GM18907 (cell line): ENCODE measurements around the gene SMAP1.
"Not testable (repeated sequence)": the region's sequence is repeated elsewhere in the genome, so short reads cannot be mapped to it uniquely, and the experiment has no call there.

Experiments
- ATAC-seq: cut with Tn5 transposase; IDR thresholded peaks from one replicate; pipeline ENCODE4 v1.9.1; 2021; ENCODE audit warnings: mild to moderate bottlenecking, moderate library complexity; ENCODE audit not compliant: unreplicated experiment

The SMAP1 gene

GRCh38 chr6:70738028-70738427 lies 70.3 kb downstream of the SMAP1 start:
- no peak for ATAC-seq

GRCh38 chr6:70739534-70739933 lies 71.9 kb downstream of the SMAP1 start:
- no peak for ATAC-seq

- not testable (repeated sequence) for ATAC-seq
Measured at GRCh38 chr6:70740746-70741145, 73.1 kb downstream of the SMAP1 start.

- not testable (repeated sequence) for ATAC-seq
Measured at GRCh38 chr6:70742462-70742861, 74.8 kb downstream of the SMAP1 start.

- ATAC-seq = no peak
Measured at GRCh38 chr6:70753870-70754380, 86.2 kb downstream of the SMAP1 start.

- no peak for ATAC-seq
Measured at GRCh38 chr6:70758883-70759282, 91.2 kb downstream of the SMAP1 start.

GRCh38 chr6:70763754-70764510 lies 96.2 kb downstream of the SMAP1 start:
- no peak for ATAC-seq

- ATAC-seq = no peak
Measured at GRCh38 chr6:70764706-70765105, 97.0 kb downstream of the SMAP1 start.

GRCh38 chr6:70771351-70771750 lies 103.7 kb downstream of the SMAP1 start:
- not testable (repeated sequence) for ATAC-seq

- no peak for ATAC-seq
Measured at GRCh38 chr6:70779934-70780333, 112.3 kb downstream of the SMAP1 start.

GRCh38 chr6:70790483-70791224 lies 123.0 kb downstream of the SMAP1 start:
- ATAC-seq = no peak

- ATAC-seq = peak; percentile 97
Measured at GRCh38 chr6:70797625-70798024, 129.9 kb downstream of the SMAP1 start.

GRCh38 chr6:70806086-70806485 lies 138.4 kb downstream of the SMAP1 start:
- no peak for ATAC-seq

- ATAC-seq = no peak
Measured at GRCh38 chr6:70811788-70812187, 144.1 kb downstream of the SMAP1 start.

- ATAC-seq = no peak
Measured at GRCh38 chr6:70813885-70814284, 146.2 kb downstream of the SMAP1 start.

- no peak for ATAC-seq
Measured at GRCh38 chr6:70819646-70820045, 152.0 kb downstream of the SMAP1 start.

- no peak for ATAC-seq
Measured at GRCh38 chr6:70820778-70821177, 153.1 kb downstream of the SMAP1 start.

- ATAC-seq = no peak
Measured at GRCh38 chr6:70821751-70822150, 154.1 kb downstream of the SMAP1 start.

- peak; percentile 62 for ATAC-seq
Measured at GRCh38 chr6:70823651-70824050, 156.0 kb downstream of the SMAP1 start.

- no peak for ATAC-seq
Measured at GRCh38 chr6:70831427-70831826, 163.7 kb downstream of the SMAP1 start.

- no peak for ATAC-seq
Measured at GRCh38 chr6:70834520-70834919, 166.8 kb downstream of the SMAP1 start.

- no peak for ATAC-seq
Measured at GRCh38 chr6:70838907-70839285, 171.2 kb downstream of the SMAP1 start.
